ENCODE measurements around the gene CENPL.

- TF ChIP-seq, protein P1, sequence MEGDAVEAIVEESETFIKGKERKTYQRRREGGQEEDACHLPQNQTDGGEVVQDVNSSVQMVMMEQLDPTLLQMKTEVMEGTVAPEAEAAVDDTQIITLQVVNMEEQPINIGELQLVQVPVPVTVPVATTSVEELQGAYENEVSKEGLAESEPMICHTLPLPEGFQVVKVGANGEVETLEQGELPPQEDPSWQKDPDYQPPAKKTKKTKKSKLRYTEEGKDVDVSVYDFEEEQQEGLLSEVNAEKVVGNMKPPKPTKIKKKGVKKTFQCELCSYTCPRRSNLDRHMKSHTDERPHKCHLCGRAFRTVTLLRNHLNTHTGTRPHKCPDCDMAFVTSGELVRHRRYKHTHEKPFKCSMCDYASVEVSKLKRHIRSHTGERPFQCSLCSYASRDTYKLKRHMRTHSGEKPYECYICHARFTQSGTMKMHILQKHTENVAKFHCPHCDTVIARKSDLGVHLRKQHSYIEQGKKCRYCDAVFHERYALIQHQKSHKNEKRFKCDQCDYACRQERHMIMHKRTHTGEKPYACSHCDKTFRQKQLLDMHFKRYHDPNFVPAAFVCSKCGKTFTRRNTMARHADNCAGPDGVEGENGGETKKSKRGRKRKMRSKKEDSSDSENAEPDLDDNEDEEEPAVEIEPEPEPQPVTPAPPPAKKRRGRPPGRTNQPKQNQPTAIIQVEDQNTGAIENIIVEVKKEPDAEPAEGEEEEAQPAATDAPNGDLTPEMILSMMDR (IDR thresholded peaks at IDR 0.05; ENCODE audit: borderline replicate concordance, extremely low read depth, low read length, poor library complexity, severe bottlenecking): no peak
- no peak for TF ChIP-seq EZH2 (IDR thresholded peaks at IDR 0.05; ENCODE audit: borderline replicate concordance, low read depth, low read length, severe bottlenecking)
Observed at GRCh38 chr1:173832748-173833147, 8.1 kb upstream of the CENPL start.

All from DND-41 (cell line).